GM12878 (cell line): ENCODE results near the gene PSENEN. TPM values are rescaled to one million over a fixed set of nuclear protein-coding genes. Genes with fewer than 3 reads are reported as not detected.

Source experiments
- BMI1 ChIP-seq: fragments of 450-650 bp; IDR thresholded peaks from 2 replicates; pipeline ENCODE4 v1.6.1; 2016; ENCODE audit warnings: mild to moderate bottlenecking, moderate library complexity, borderline replicate concordance
- BRCA1 ChIP-seq: IDR thresholded peaks from 2 replicates; pipeline ENCODE4 v1.6.1; 2011; ENCODE audit warnings: low read depth, low read length, improper control_type of control experiment
- DPF2 ChIP-seq: fragments of 450-650 bp; IDR thresholded peaks from 2 replicates; pipeline ENCODE4 v1.6.1; 2017; ENCODE audit warnings: mild to moderate bottlenecking
- E2F8 ChIP-seq: fragments of 450-650 bp; IDR thresholded peaks from 2 replicates; pipeline ENCODE4 v1.6.1; 2018; ENCODE audit warnings: mild to moderate bottlenecking, low read depth, moderate library complexity; ENCODE audit not compliant: partially characterized antibody
- ESRRA ChIP-seq: IDR thresholded peaks from 2 replicates; pipeline ENCODE4 v1.6.1; 2012; ENCODE audit warnings: mild to moderate bottlenecking, low read length, improper control_type of control experiment
- IRF4 ChIP-seq: IDR thresholded peaks from 2 replicates; pipeline ENCODE4 v1.6.1; 2011; ENCODE audit warnings: low read depth, low read length
- KAT2A ChIP-seq: conservative IDR thresholded peaks from 2 replicates; pipeline ENCODE4 v1.6.1; 2011; ENCODE audit warnings: low read depth, low read length; ENCODE audit not compliant: control insufficient read depth
- NR2C1 ChIP-seq: fragments of 450-650 bp; IDR thresholded peaks from 2 replicates; pipeline ENCODE4 v1.6.1; 2017; ENCODE audit warnings: antibody characterized with exemption, mild to moderate bottlenecking, moderate library complexity
- NR2F1 ChIP-seq: fragments of 450-650 bp; conservative IDR thresholded peaks from 2 replicates; pipeline ENCODE4 v1.6.1; 2017; ENCODE audit warnings: mild to moderate bottlenecking
- PAX5 ChIP-seq: IDR thresholded peaks from 2 replicates; pipeline ENCODE4 v1.6.1; 2011; ENCODE audit warnings: low read depth, low read length, borderline replicate concordance
- POU2F2 ChIP-seq: IDR thresholded peaks from 3 replicates; pipeline ENCODE4 v1.6.1; 2011; ENCODE audit warnings: low read depth, mild to moderate bottlenecking, low read length, borderline replicate concordance
- SMAD5 ChIP-seq: IDR thresholded peaks from 2 replicates; pipeline ENCODE4 v1.6.1; 2016; ENCODE audit warnings: antibody characterized with exemption, low read depth
- TAF1 ChIP-seq: IDR thresholded peaks from 2 replicates; pipeline ENCODE4 v1.6.1; 2011; ENCODE audit warnings: mild to moderate bottlenecking, low read depth, low read length, borderline replicate concordance
- WRNIP1 ChIP-seq: IDR thresholded peaks from 2 replicates; pipeline ENCODE4 v1.6.1; 2011; ENCODE audit warnings: low read depth, low read length, improper control_type of control experiment, borderline replicate concordance
- polyA plus RNA-seq, 11 experiments: library from polyadenylated mRNA; depleted of rRNA in 4 of 11; unstranded in 6 of 11; stranded (reverse) in 5 of 11; fragments of >200 nt; fragmentation: Nextera tagmentation in 4 of 11; fragmentation: Illumina TruSeq in 1 of 11; extraction: Ambion mirVana in 4 of 11; extraction: Trizol in 1 of 11; gene quantifications; 1 replicate in 1 of 11; 2 replicates in 10 of 11; pipeline versions ENCODE4 v1.2.1 to v1.2.3, GENCODE V29; 2011 to 2016; ENCODE audit warnings: inconsistent platforms in 2 of 11, missing spikeins in 2 of 11, low read depth in 1 of 11
- total RNA-seq, 4 experiments: library from RNA; depleted of rRNA in 3 of 4; stranded (reverse); fragments of >200 nt in 3 of 4; fragmentation: Illumina TruSeq in 1 of 4; extraction: Trizol in 1 of 4; gene quantifications; 2 replicates each; pipeline versions ENCODE4 v1.2.1 to v1.2.3, GENCODE V29; 2013 to 2021
- TF ChIP-seq, protein P1 (sequence below): fragments of 450-650 bp; IDR thresholded peaks from 2 replicates; pipeline ENCODE4 v1.6.1; 2017; ENCODE audit warnings: antibody characterized with exemption, mild to moderate bottlenecking, moderate library complexity
- TF ChIP-seq, protein P2 (sequence below): fragments of 450-650 bp; formaldehyde crosslinking; IDR thresholded peaks from 2 replicates; pipeline ENCODE4 v1.4.0; 2020; ENCODE audit warnings: mild to moderate bottlenecking, moderate library complexity
- TF ChIP-seq, protein P3 (sequence below): fragments of 450-650 bp; formaldehyde crosslinking; IDR thresholded peaks from 2 replicates; pipeline ENCODE4 v1.4.0; 2022; ENCODE audit warnings: mild to moderate bottlenecking, moderate library complexity

PSENEN gene
- total and polyA plus RNA-seq, 10 of the 15 experiments (the other 5 are each of a cell fraction or from before 2014, with no cell fraction given): 14.4 to 178 (median 43.5) TPM

GRCh38 chr19:35740423-35741202, 4.8 kb upstream of the PSENEN start (continued):
- TF ChIP-seq, protein P1, sequence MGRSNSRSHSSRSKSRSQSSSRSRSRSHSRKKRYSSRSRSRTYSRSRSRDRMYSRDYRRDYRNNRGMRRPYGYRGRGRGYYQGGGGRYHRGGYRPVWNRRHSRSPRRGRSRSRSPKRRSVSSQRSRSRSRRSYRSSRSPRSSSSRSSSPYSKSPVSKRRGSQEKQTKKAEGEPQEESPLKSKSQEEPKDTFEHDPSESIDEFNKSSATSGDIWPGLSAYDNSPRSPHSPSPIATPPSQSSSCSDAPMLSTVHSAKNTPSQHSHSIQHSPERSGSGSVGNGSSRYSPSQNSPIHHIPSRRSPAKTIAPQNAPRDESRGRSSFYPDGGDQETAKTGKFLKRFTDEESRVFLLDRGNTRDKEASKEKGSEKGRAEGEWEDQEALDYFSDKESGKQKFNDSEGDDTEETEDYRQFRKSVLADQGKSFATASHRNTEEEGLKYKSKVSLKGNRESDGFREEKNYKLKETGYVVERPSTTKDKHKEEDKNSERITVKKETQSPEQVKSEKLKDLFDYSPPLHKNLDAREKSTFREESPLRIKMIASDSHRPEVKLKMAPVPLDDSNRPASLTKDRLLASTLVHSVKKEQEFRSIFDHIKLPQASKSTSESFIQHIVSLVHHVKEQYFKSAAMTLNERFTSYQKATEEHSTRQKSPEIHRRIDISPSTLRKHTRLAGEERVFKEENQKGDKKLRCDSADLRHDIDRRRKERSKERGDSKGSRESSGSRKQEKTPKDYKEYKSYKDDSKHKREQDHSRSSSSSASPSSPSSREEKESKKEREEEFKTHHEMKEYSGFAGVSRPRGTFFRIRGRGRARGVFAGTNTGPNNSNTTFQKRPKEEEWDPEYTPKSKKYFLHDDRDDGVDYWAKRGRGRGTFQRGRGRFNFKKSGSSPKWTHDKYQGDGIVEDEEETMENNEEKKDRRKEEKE: no peak
- TF ChIP-seq WRNIP1 (no peak), PAX5 (peak; percentile 52; the same call in 1 of the 2 replicates), BRCA1 (no peak), BMI1 (no peak), NR2F1 (peak; percentile 82), POU2F2 (peak; percentile 24; the same call in 1 of the 3 replicates), IRF4 (no peak), ESRRA (no peak), KAT2A (no peak), DPF2 (peak; percentile 37), E2F8 (no peak), NR2C1 (peak; percentile 17; the same call in 1 of the 2 replicates), SMAD5 (peak; percentile 68), TAF1 (peak; percentile 74)
- TF ChIP-seq, protein P2, sequence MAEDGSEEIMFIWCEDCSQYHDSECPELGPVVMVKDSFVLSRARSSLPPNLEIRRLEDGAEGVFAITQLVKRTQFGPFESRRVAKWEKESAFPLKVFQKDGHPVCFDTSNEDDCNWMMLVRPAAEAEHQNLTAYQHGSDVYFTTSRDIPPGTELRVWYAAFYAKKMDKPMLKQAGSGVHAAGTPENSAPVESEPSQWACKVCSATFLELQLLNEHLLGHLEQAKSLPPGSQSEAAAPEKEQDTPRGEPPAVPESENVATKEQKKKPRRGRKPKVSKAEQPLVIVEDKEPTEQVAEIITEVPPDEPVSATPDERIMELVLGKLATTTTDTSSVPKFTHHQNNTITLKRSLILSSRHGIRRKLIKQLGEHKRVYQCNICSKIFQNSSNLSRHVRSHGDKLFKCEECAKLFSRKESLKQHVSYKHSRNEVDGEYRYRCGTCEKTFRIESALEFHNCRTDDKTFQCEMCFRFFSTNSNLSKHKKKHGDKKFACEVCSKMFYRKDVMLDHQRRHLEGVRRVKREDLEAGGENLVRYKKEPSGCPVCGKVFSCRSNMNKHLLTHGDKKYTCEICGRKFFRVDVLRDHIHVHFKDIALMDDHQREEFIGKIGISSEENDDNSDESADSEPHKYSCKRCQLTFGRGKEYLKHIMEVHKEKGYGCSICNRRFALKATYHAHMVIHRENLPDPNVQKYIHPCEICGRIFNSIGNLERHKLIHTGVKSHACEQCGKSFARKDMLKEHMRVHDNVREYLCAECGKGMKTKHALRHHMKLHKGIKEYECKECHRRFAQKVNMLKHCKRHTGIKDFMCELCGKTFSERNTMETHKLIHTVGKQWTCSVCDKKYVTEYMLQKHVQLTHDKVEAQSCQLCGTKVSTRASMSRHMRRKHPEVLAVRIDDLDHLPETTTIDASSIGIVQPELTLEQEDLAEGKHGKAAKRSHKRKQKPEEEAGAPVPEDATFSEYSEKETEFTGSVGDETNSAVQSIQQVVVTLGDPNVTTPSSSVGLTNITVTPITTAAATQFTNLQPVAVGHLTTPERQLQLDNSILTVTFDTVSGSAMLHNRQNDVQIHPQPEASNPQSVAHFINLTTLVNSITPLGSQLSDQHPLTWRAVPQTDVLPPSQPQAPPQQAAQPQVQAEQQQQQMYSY (CRISPR knock-in tag): no peak
- TF ChIP-seq, protein P3, sequence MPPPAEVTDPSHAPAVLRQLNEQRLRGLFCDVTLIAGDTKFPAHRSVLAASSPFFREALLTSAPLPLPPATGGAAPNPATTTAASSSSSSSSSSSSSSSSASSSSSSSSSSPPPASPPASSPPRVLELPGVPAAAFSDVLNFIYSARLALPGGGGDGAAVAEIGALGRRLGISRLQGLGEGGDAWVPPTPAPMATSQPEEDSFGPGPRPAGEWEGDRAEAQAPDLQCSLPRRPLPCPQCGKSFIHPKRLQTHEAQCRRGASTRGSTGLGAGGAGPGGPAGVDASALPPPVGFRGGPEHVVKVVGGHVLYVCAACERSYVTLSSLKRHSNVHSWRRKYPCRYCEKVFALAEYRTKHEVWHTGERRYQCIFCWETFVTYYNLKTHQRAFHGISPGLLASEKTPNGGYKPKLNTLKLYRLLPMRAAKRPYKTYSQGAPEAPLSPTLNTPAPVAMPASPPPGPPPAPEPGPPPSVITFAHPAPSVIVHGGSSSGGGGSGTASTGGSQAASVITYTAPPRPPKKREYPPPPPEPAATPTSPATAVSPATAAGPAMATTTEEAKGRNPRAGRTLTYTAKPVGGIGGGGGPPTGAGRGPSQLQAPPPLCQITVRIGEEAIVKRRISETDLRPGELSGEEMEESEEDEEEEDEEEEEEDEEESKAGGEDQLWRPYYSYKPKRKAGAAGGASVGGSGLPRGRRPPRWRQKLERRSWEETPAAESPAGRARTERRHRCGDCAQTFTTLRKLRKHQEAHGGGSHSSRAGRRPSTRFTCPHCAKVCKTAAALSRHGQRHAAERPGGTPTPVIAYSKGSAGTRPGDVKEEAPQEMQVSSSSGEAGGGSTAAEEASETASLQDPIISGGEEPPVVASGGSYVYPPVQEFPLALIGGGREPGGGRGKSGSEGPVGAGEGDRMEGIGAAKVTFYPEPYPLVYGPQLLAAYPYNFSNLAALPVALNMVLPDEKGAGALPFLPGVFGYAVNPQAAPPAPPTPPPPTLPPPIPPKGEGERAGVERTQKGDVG (CRISPR knock-in tag): no peak
